Measurements from ENCODE around the gene RHOU. TPM values are rescaled to one million over a fixed set of nuclear protein-coding genes. Genes with fewer than 3 reads are reported as not detected.

The RHOU gene
- total RNA-seq, 3 donors from 2014 or later = 30.7 to 45.1 (median 39.3) TPM

- peaks cover 2% of the 10 kb centered on the region for H3K4me1 ChIP-seq (ENCODE audit: low read depth)
- ATAC-seq (no peak), DNase-seq (no peak)
- intact Hi-C loops (cut with DNase I, micrococcal nuclease) = no loop called here
- H3K4me3 ChIP-seq = no peak overlapping the region
- no peaks in the 10 kb centered on the region for H3K36me3 ChIP-seq (ENCODE audit: low read depth)
- no peaks in the 10 kb centered on the region for H3K9me3 ChIP-seq
- no peak for TF ChIP-seq CTCF (IDR thresholded peaks at IDR 0.05)
Measured at GRCh38 chr1:228778026-228778425, 42.7 kb downstream of the RHOU start.

- ATAC-seq = no peak
Measured at GRCh38 chr1:228778466-228778865, 43.2 kb downstream of the RHOU start.

GRCh38 chr1:228778961-228779360 is 43.7 kb downstream of the RHOU start:
- no peak overlapping the region for H3K4me3 ChIP-seq
- no peak for DNase-seq
- no peak for TF ChIP-seq CTCF (IDR thresholded peaks at IDR 0.05)
- intact Hi-C loops (cut with DNase I, micrococcal nuclease) = no loop called here
- H3K36me3 ChIP-seq (ENCODE audit: low read depth) = no peaks in the 10 kb centered on the region
- no peaks in the 10 kb centered on the region for H3K9me3 ChIP-seq
- no peak for ATAC-seq
- H3K4me1 ChIP-seq (ENCODE audit: low read depth) = peaks cover 9% of the 10 kb centered on the region

More at GRCh38 chr1:228778466-228778865, 43.2 kb downstream of the RHOU start:
- Histone ChIP-seq H3K4me3 (no peak overlapping the region), H3K4me1 (ENCODE audit: low read depth) (peaks cover 4% of the 10 kb centered on the region), H3K9me3 (no peaks in the 10 kb centered on the region), H3K36me3 (ENCODE audit: low read depth) (no peaks in the 10 kb centered on the region)
- intact Hi-C loops (cut with DNase I, micrococcal nuclease) = no loop called here
- DNase-seq = no peak
- no peak for TF ChIP-seq CTCF (IDR thresholded peaks at IDR 0.05)

GRCh38 chr1:228781161-228781808 is 46.0 kb downstream of the RHOU start:
- intact Hi-C loops (cut with DNase I, micrococcal nuclease) = no loop called here
- H3K9me3 ChIP-seq = no peaks in the 10 kb centered on the region
- no peaks in the 10 kb centered on the region for H3K36me3 ChIP-seq (ENCODE audit: low read depth)
- no peak for TF ChIP-seq CTCF (IDR thresholded peaks at IDR 0.05)
- ATAC-seq (no peak), DNase-seq (no peak)
- H3K4me3 ChIP-seq = no peak overlapping the region
- H3K4me1 ChIP-seq (ENCODE audit: low read depth) = peaks cover 15% of the 10 kb centered on the region

GRCh38 chr1:228781809-228782661 is 46.8 kb downstream of the RHOU start:
- no peak for DNase-seq
- H3K4me1 ChIP-seq (ENCODE audit: low read depth) = peaks cover 15% of the 10 kb centered on the region
- TF ChIP-seq CTCF (IDR thresholded peaks at IDR 0.05) = no peak
- H3K36me3 ChIP-seq (ENCODE audit: low read depth) = no peaks in the 10 kb centered on the region
- intact Hi-C loops (cut with DNase I, micrococcal nuclease) = no loop called here
- no peaks in the 10 kb centered on the region for H3K9me3 ChIP-seq
- H3K4me3 ChIP-seq = no peak overlapping the region
- no peak for ATAC-seq
